Mucosa of rectum (tissue), 2 donors: ENCODE data around the gene SLC10A3.

Experiments
- H3K27ac ChIP-seq, 2 donors: one replicate each; pipeline ENCODE4 v1.7.0; 2013; ENCODE audit warnings: inconsistent platforms in 2 of 2, low read depth in 2 of 2, low read length in 2 of 2
- H3K27me3 ChIP-seq, 2 donors: one replicate each; pipeline ENCODE4 v1.7.0; 2013; ENCODE audit warnings: low read length in 2 of 2; ENCODE audit not compliant: control insufficient read depth in 2 of 2, insufficient read depth in 2 of 2
- H3K36me3 ChIP-seq, 2 donors: one replicate each; pipeline ENCODE4 v1.7.0; 2013; ENCODE audit warnings: low read length in 2 of 2; ENCODE audit not compliant: control insufficient read depth in 2 of 2, insufficient read depth in 2 of 2
- H3K4me1 ChIP-seq, 2 donors: one replicate each; pipeline ENCODE4 v1.7.0; 2013; ENCODE audit warnings: low read length in 2 of 2, mild to moderate bottlenecking in 1 of 2; ENCODE audit not compliant: control insufficient read depth in 2 of 2, insufficient read depth in 2 of 2
- H3K4me3 ChIP-seq, 2 donors: one replicate each; pipeline ENCODE4 v1.7.0; 2013; ENCODE audit warnings: low read length in 2 of 2
- H3K9ac ChIP-seq, 2 donors: one replicate each; pipeline ENCODE4 v1.7.0; 2013; ENCODE audit warnings: low read length in 2 of 2, low read depth in 1 of 2, mild to moderate bottlenecking in 1 of 2
- H3K9me3 ChIP-seq, 2 donors: one replicate each; pipeline ENCODE4 v1.7.0; 2013; ENCODE audit warnings: low read length in 2 of 2; ENCODE audit not compliant: control insufficient read depth in 2 of 2
- donor health status: healthy.
- donor health status: Normal muscosa, but diverticular disease.

The SLC10A3 gene

GRCh38 chrX:154484255-154485149, 5.9 kb downstream of the SLC10A3 start:
- Histone ChIP-seq H3K4me1 (peaks cover 14 to 18% of the 10 kb centered on the region in 2 donors), H3K36me3 (peaks cover 0 to 5% of the 10 kb centered on the region in 2 donors), H3K4me3 (no peak overlapping the region), H3K9me3 (no peaks in the 10 kb centered on the region), H3K27ac (no peak overlapping the region), H3K27me3 (peaks cover 0 to 3% of the 10 kb centered on the region in 2 donors), H3K9ac (no peak overlapping the region)

- peaks cover 0 to 3% of the 10 kb centered on the region in 2 donors for H3K27me3 ChIP-seq
- H3K9ac ChIP-seq = no peak overlapping the region
- no peak overlapping the region for H3K4me3 ChIP-seq
- H3K4me1 ChIP-seq = peaks cover 11 to 15% of the 10 kb centered on the region in 2 donors
- peaks cover 0 to 5% of the 10 kb centered on the region in 2 donors for H3K36me3 ChIP-seq
- H3K9me3 ChIP-seq = no peaks in the 10 kb centered on the region
- H3K27ac ChIP-seq = no peak overlapping the region
Measured at GRCh38 chrX:154483325-154483724, 7.1 kb downstream of the SLC10A3 start.

GRCh38 chrX:154482786-154483185, 7.6 kb downstream of the SLC10A3 start:
- Histone ChIP-seq H3K27ac (no peak overlapping the region), H3K36me3 (peaks cover 0 to 5% of the 10 kb centered on the region in 2 donors), H3K9ac (no peak overlapping the region), H3K9me3 (no peaks in the 10 kb centered on the region), H3K4me3 (no peak overlapping the region), H3K4me1 (peaks cover 15 to 16% of the 10 kb centered on the region in 2 donors), H3K27me3 (peaks cover 0 to 3% of the 10 kb centered on the region in 2 donors)

GRCh38 chrX:154481911-154482601, 8.4 kb downstream of the SLC10A3 start:
- H3K4me1 ChIP-seq = peaks cover 14 to 15% of the 10 kb centered on the region in 2 donors
- H3K9me3 ChIP-seq = no peaks in the 10 kb centered on the region
- H3K36me3 ChIP-seq = peaks cover 0 to 5% of the 10 kb centered on the region in 2 donors
- no peak overlapping the region for H3K4me3 ChIP-seq
- no peak overlapping the region for H3K27ac ChIP-seq
- no peak overlapping the region for H3K9ac ChIP-seq
- peaks cover 0 to 3% of the 10 kb centered on the region in 2 donors for H3K27me3 ChIP-seq

GRCh38 chrX:154481195-154481594, 9.2 kb downstream of the SLC10A3 start:
- H3K27me3 ChIP-seq = peaks cover 0 to 3% of the 10 kb centered on the region in 2 donors
- no peak overlapping the region for H3K27ac ChIP-seq
- H3K9ac ChIP-seq = no peak overlapping the region
- peaks cover 0 to 5% of the 10 kb centered on the region in 2 donors for H3K36me3 ChIP-seq
- no peak overlapping the region for H3K4me3 ChIP-seq
- H3K4me1 ChIP-seq = peaks cover 11 to 13% of the 10 kb centered on the region in 2 donors
- no peaks in the 10 kb centered on the region for H3K9me3 ChIP-seq

GRCh38 chrX:154478728-154479622, 11.5 kb downstream of the SLC10A3 start, which contains the start of gene LAGE3:
TSS of gene LAGE3 (minus strand) at chrX:154479281. CDS start at chrX:154478915, 366 bp downstream.
- Histone ChIP-seq H3K9ac (peak within 1 kb of the TSS; percentile 65 to 66), H3K27ac (peak within 1 kb of the TSS; percentile 81 to 86)

GRCh38 chrX:154477891-154478477, 12.4 kb downstream of the SLC10A3 start:
- Histone ChIP-seq H3K27me3 (peaks cover 0 to 4% of the 10 kb centered on the region in 2 donors), H3K27ac (peak overlapping the region in 1 of 2 donors; percentile 86), H3K9me3 (no peaks in the 10 kb centered on the region), H3K36me3 (peaks cover 0 to 3% of the 10 kb centered on the region in 2 donors), H3K4me1 (peaks cover 4 to 5% of the 10 kb centered on the region in 2 donors), H3K9ac (peak overlapping the region; percentile 32 to 65), H3K4me3 (peak overlapping the region; percentile 59 to 72)

More at GRCh38 chrX:154478728-154479622, 11.5 kb downstream of the SLC10A3 start, which contains the start of gene LAGE3:
- Histone ChIP-seq H3K27me3 (no peaks in the 10 kb centered on the region), H3K9me3 (no peaks in the 10 kb centered on the region), H3K4me1 (peaks cover 4 to 5% of the 10 kb centered on the region in 2 donors), H3K4me3 (peak within 1 kb of the TSS; percentile 59 to 72), H3K36me3 (peaks cover 0 to 3% of the 10 kb centered on the region in 2 donors)

GRCh38 chrX:154476821-154477220, 13.6 kb downstream of the SLC10A3 start:
- Histone ChIP-seq H3K9me3 (no peaks in the 10 kb centered on the region), H3K27ac (no peak overlapping the region), H3K4me3 (no peak overlapping the region), H3K9ac (no peak overlapping the region), H3K36me3 (peaks cover 0 to 3% of the 10 kb centered on the region in 2 donors), H3K4me1 (peaks cover 4 to 7% of the 10 kb centered on the region in 2 donors), H3K27me3 (peaks cover 0 to 4% of the 10 kb centered on the region in 2 donors)

GRCh38 chrX:154473683-154474082, 16.7 kb downstream of the SLC10A3 start:
- no peak overlapping the region for H3K4me3 ChIP-seq
- H3K4me1 ChIP-seq = peaks cover 0 to 7% of the 10 kb centered on the region in 2 donors
- H3K9me3 ChIP-seq = no peaks in the 10 kb centered on the region
- H3K36me3 ChIP-seq = peaks cover 0 to 18% of the 10 kb centered on the region in 2 donors
- H3K27ac ChIP-seq = no peak overlapping the region
- H3K9ac ChIP-seq = no peak overlapping the region
- H3K27me3 ChIP-seq = peaks cover 0 to 4% of the 10 kb centered on the region in 2 donors
